Occipital lobe (tissue), 2 donors: ENCODE data around the gene HSF5. TPM values are rescaled to one million over a fixed set of nuclear protein-coding genes. Genes with fewer than 3 reads are reported as not detected.

Experiments
- DNase-seq: peaks from one replicate; lab custom pipeline; 2025; lab: John Stamatoyannopoulos, UW
- total RNA-seq: library from RNA; depleted of rRNA; stranded (reverse); fragments of >200 nt; gene quantifications from one replicate; pipeline ENCODE4 v1.2.3, GENCODE V29; 2014

HSF5 gene
- total RNA-seq, 1 donor from 2014 or later = 0.16 TPM

- DNase-seq = no peak
Observed at GRCh38 chr17:58371300-58371950, 116.8 kb downstream of the HSF5 start.

- no peak for DNase-seq
Observed at GRCh38 chr17:58370716-58371115, 117.5 kb downstream of the HSF5 start.

DNA sequence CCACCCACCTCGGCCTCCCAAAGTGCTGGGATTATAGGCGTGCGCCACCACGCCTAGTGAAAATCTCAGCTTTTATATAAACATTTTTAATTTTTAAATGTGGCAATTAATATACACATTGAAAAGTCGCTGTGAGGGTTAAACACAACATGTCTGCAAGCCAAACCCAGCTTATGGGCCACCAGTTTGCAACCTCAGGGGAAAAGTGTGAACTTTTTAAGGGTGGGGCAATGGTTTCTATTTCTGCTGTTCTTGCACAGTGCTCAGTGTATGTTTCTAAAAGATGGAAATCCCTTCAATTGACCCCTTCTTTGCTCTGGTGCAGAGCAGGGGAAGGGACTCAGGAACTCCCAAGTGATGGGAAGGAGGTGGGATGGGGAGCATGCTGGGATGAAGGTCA, 117.9 kb downstream of the HSF5 start:
- no peak for DNase-seq

Other genes starting within 250 kb of the HSF5 start
- not detected for gene LPO, start 249.8 kb downstream of the HSF5 start, total RNA-seq
- not detected for gene MPO, start 207.5 kb downstream of the HSF5 start, total RNA-seq
- gene TSPOAP1, start 159.6 kb downstream of the HSF5 start, total RNA-seq = 30.1 TPM
- 28.4 TPM for gene SUPT4H1, start 136.2 kb downstream of the HSF5 start, total RNA-seq
- 0.31 TPM for gene RNF43, start 70.9 kb downstream of the HSF5 start, total RNA-seq
- 119 TPM for gene MTMR4, start 26.2 kb upstream of the HSF5 start, total RNA-seq
- gene TEX14, start 203.6 kb upstream of the HSF5 start, total RNA-seq = 0.31 TPM
- gene RAD51C, start 204.2 kb upstream of the HSF5 start, total RNA-seq = 42.6 TPM